ENCODE data around the gene GLB1L.

The GLB1L gene

DNA sequence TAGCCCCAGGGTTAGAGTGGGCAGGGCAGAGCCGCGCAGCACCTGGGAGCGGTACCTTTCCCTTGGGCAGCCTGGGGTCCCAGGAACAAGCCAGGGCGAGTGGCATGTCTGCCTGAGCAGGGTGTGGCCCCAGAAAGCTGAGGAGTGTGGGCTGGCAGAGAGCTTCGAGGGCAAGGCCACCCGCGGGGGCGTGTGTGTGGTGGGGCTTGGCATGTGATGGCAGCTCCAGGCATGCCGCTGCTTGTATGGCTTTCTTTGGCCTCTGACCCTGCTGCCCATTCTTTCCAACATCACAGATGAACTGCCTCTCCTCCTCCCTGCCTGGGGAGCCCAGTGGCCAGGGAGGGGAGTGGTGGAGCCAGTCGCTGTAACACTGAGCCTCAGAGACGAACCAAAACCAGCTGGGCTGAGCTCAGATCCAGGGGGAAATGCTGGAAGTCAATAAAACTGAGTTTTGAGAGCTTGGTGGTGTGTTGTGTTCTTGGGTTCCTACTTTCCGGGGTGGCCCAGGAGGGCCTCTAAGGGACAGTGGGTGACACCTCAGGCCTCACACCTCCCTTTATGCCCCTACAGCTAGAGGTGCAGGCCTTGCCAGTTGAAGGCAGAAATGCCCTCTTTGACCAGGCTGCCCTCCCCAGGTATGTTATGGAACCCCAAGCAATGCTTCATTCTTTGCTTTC lies 41.3 kb upstream of the GLB1L start:
- Histone ChIP-seq H3K36me3 (replicated peaks) (peaks cover 6% of the 10 kb centered on the region), H3K4me3 (ENCODE audit: low read depth, low read length) (no peak overlapping the region), H3K27me3 (replicated peaks) (no peaks in the 10 kb centered on the region), H3K27ac (no peak overlapping the region)
- in situ Hi-C loops (cut with HindIII; ENCODE audit: low pct_ligation_motif_present, low sequenced_read_pairs): no loop called here
- TF ChIP-seq, protein P1, sequence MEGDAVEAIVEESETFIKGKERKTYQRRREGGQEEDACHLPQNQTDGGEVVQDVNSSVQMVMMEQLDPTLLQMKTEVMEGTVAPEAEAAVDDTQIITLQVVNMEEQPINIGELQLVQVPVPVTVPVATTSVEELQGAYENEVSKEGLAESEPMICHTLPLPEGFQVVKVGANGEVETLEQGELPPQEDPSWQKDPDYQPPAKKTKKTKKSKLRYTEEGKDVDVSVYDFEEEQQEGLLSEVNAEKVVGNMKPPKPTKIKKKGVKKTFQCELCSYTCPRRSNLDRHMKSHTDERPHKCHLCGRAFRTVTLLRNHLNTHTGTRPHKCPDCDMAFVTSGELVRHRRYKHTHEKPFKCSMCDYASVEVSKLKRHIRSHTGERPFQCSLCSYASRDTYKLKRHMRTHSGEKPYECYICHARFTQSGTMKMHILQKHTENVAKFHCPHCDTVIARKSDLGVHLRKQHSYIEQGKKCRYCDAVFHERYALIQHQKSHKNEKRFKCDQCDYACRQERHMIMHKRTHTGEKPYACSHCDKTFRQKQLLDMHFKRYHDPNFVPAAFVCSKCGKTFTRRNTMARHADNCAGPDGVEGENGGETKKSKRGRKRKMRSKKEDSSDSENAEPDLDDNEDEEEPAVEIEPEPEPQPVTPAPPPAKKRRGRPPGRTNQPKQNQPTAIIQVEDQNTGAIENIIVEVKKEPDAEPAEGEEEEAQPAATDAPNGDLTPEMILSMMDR (IDR thresholded peaks at IDR 0.05; ENCODE audit: low read depth, low read length, missing control alignments): no peak
- DNase-seq: no peak

DNA sequence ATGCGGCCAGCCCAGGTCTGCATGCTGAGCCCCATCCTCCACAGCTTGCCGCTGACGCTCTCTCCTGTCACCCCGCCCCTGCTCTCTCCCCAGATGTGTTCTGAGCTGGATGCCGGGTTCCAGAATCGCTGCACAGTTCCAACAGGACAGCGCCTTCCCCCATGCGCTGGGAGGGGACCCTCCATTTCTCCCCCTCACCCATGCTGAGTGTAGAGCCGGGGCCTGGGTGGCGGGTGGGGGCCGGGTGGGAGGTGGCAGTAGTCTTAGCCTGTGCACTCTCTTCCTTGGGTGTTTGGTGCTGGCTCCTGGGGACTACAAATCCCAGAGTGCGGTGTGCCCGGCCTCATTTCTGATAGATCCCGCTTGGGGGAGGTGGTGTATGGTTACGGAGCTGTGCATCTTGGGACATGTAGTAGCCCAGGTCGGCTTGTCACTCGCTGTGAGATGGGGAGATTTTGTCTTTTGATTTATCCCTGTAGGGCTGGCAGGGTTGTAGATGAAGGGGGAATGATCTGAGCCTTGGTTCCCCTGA lies 40.7 kb upstream of the GLB1L start:
- H3K36me3 ChIP-seq (replicated peaks): peaks cover 6% of the 10 kb centered on the region
- in situ Hi-C loops (cut with HindIII; ENCODE audit: low pct_ligation_motif_present, low sequenced_read_pairs): no loop called here
- H3K27ac ChIP-seq: no peak overlapping the region

GRCh38 chr2:219285373-219285735 lies 40.1 kb upstream of the GLB1L start:
- no peaks in the 10 kb centered on the region for H3K27me3 ChIP-seq (replicated peaks)
- in situ Hi-C loops (cut with HindIII; ENCODE audit: low pct_ligation_motif_present, low sequenced_read_pairs): no loop called here
- H3K27ac ChIP-seq: no peak overlapping the region
- H3K36me3 ChIP-seq (replicated peaks): peaks cover 6% of the 10 kb centered on the region
- no peak overlapping the region for H3K4me3 ChIP-seq (ENCODE audit: low read depth, low read length)
- TF ChIP-seq, protein P1 (IDR thresholded peaks at IDR 0.05; ENCODE audit: low read depth, low read length, missing control alignments): no peak
- no peak for DNase-seq

More for the DNA sequence above, 40.7 kb upstream of the GLB1L start:
- peak; percentile 28 for DNase-seq
- TF ChIP-seq, protein P1 (IDR thresholded peaks at IDR 0.05; ENCODE audit: low read depth, low read length, missing control alignments): no peak
- Histone ChIP-seq H3K27me3 (replicated peaks) (no peaks in the 10 kb centered on the region), H3K4me3 (ENCODE audit: low read depth, low read length) (no peak overlapping the region)

GRCh38 chr2:219284501-219285372 lies 39.5 kb upstream of the GLB1L start:
- Histone ChIP-seq H3K27me3 (replicated peaks) (no peaks in the 10 kb centered on the region), H3K27ac (no peak overlapping the region), H3K4me3 (ENCODE audit: low read depth, low read length) (no peak overlapping the region), H3K36me3 (replicated peaks) (peaks cover 6% of the 10 kb centered on the region)
- no peak for DNase-seq
- in situ Hi-C loops (cut with HindIII; ENCODE audit: low pct_ligation_motif_present, low sequenced_read_pairs): no loop called here
- TF ChIP-seq, protein P1 (IDR thresholded peaks at IDR 0.05; ENCODE audit: low read depth, low read length, missing control alignments): no peak

DNA sequence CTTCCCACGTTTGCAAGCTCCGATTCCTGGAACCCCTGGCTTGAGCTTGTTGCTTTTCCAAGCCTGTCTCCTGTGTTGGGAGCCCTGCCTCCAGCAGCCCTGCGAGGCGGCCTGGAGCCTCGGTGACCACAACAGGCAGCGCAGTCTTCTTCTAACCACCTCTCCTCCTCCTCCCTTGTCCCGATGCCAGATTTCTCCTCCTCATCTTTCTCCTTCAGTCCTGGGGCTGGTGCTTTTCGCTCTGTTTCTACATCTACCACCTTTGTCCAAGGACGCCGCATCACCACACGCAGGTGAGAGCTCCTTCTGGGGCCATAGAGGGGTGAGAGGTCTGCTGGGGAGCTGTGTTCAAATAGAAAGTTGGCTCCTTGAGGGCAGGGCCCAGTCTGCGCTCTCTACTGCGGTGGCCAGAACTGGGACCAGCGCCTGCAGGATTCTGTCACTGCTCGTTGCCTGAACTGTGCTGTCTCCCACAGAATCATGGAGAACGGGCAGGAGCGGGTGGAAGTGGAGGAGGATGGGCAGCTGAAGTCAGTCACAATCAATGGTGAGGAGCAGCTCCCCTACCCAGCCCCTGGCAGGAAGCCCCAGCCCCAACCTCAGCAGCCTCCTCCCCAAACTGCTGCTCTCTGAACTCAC lies 37.8 kb upstream of the GLB1L start:
- DNase-seq: no peak
- no peak overlapping the region for H3K27ac ChIP-seq
- H3K4me3 ChIP-seq (ENCODE audit: low read depth, low read length): no peak overlapping the region
- in situ Hi-C loops (cut with HindIII; ENCODE audit: low pct_ligation_motif_present, low sequenced_read_pairs): no loop called here
- H3K27me3 ChIP-seq (replicated peaks): no peaks in the 10 kb centered on the region
- TF ChIP-seq, protein P1 (IDR thresholded peaks at IDR 0.05; ENCODE audit: low read depth, low read length, missing control alignments): no peak
- H3K36me3 ChIP-seq (replicated peaks): peaks cover 6% of the 10 kb centered on the region

Data from brain microvascular endothelial cell (primary cell).